ENCODE data around the gene FGD3. TPM values are rescaled to one million over a fixed set of nuclear protein-coding genes. Genes with fewer than 3 reads are reported as not detected.

The FGD3 gene
- total and polyA plus RNA-seq, 9 of the 15 experiments (the other 6 are each of a cell fraction or from before 2014, with no cell fraction given), result 0.07 to 1.3 (median 0.29) TPM

GRCh38 chr9:93058355-93059010 lies 111.2 kb downstream of the FGD3 start, which contains the start of gene SUSD3 (continued):
- TF ChIP-seq PTRF (tag; IDR thresholded peaks at IDR 0.05), result no peak
- no peak for TF ChIP-seq NCOA2 (IDR thresholded peaks at IDR 0.05; ENCODE audit: partially characterized antibody in 2 of 2)
- TF ChIP-seq ARID3B (CRISPR knock-in tag; IDR thresholded peaks at IDR 0.05; ENCODE audit: borderline replicate concordance), result no peak
- peak; percentile 38; the same call in 1 of the 2 replicates for TF ChIP-seq MIER1 (IDR thresholded peaks at IDR 0.05; ENCODE audit: low read depth)
- 0 out of 4 replicates have a peak, but pooled peaks have one; percentile 18 to 34 for TF ChIP-seq FOXK2 (conservative IDR thresholded peaks at IDR 0.05 in 1 of 2, IDR thresholded peaks at IDR 0.05 in 1 of 2; ENCODE audit: low read depth in 2 of 2)
- TF ChIP-seq SRF (CRISPR knock-in tag; IDR thresholded peaks at IDR 0.05), result no peak
- TF ChIP-seq ZNF77 (CRISPR knock-in tag; IDR thresholded peaks at IDR 0.05), result no peak
- TF ChIP-seq HDAC6 (IDR thresholded peaks at IDR 0.05; ENCODE audit: low read depth, low read length), result no peak
- no peak for TF ChIP-seq PHB2 (IDR thresholded peaks at IDR 0.05; ENCODE audit: low read depth)
- TF ChIP-seq HMG20A (CRISPR knock-in tag; conservative IDR thresholded peaks at IDR 0.05), result no peak
- TF ChIP-seq REST (IDR thresholded peaks at IDR 0.05; ENCODE audit: borderline replicate concordance), result no peak
- TF ChIP-seq REST (CRISPR knock-in tag; IDR thresholded peaks at IDR 0.05; ENCODE audit: low read depth), result no peak
- TF ChIP-seq, protein P1, sequence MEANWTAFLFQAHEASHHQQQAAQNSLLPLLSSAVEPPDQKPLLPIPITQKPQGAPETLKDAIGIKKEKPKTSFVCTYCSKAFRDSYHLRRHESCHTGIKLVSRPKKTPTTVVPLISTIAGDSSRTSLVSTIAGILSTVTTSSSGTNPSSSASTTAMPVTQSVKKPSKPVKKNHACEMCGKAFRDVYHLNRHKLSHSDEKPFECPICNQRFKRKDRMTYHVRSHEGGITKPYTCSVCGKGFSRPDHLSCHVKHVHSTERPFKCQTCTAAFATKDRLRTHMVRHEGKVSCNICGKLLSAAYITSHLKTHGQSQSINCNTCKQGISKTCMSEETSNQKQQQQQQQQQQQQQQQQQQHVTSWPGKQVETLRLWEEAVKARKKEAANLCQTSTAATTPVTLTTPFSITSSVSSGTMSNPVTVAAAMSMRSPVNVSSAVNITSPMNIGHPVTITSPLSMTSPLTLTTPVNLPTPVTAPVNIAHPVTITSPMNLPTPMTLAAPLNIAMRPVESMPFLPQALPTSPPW (CRISPR knock-in tag; IDR thresholded peaks at IDR 0.05), result peak; percentile 76; the same call in 1 of the 2 replicates
- peak; percentile 62 to 76; a peak in 3 of 4 replicates for TF ChIP-seq MNT (conservative IDR thresholded peaks at IDR 0.05)
- no peak for TF ChIP-seq ZNF695 (CRISPR knock-in tag; IDR thresholded peaks at IDR 0.05)

Measured in K562 (cell line).